K562 (cell line): ENCODE data around the gene PATL2. TPM values are rescaled to one million over a fixed set of nuclear protein-coding genes. Genes with fewer than 3 reads are reported as not detected.

Experiments used
- BHLHE40 ChIP-seq: IDR thresholded peaks from 2 replicates; pipeline ENCODE4 v1.6.1; 2011; ENCODE audit warnings: low read length, improper control_type of control experiment
- DIDO1 ChIP-seq: fragments of 450-650 bp; IDR thresholded peaks from 2 replicates; pipeline ENCODE4 v1.6.1; 2016; ENCODE audit warnings: low read depth, missing biosample characterization, missing genetic modification characterization
- LCOR ChIP-seq: sonication (generic); formaldehyde crosslinking; IDR thresholded peaks from 2 replicates; pipeline ENCODE4 v1.8.0; 2022; ENCODE audit warnings: mild to moderate bottlenecking, missing genetic modification reagents
- NFE2L1 ChIP-seq: fragments of 450-650 bp; IDR thresholded peaks from 2 replicates; pipeline ENCODE4 v1.6.1; 2016; ENCODE audit warnings: missing genetic modification characterization, low read depth, mild to moderate bottlenecking, missing compliant biosample characterization, moderate library complexity, borderline replicate concordance
- PHTF2 ChIP-seq: fragments of 250-450 bp; sonication (Bioruptor Pico); IDR thresholded peaks from 2 replicates; pipeline ENCODE4 v1.5.0; 2021; ENCODE audit warnings: mild to moderate bottlenecking
- RAD21 ChIP-seq, 2 experiments: fragments of 250-450 bp in 1 of 2; fragments of 450-650 bp in 1 of 2; sonication (Bioruptor Pico) in 1 of 2; formaldehyde crosslinking in 1 of 2; IDR thresholded peaks in 1 of 2; conservative IDR thresholded peaks in 1 of 2; 2 replicates each; pipeline versions ENCODE4 v1.4.0 to v1.8.0; 2020 to 2022; ENCODE audit warnings: mild to moderate bottlenecking in 2 of 2, moderate library complexity in 1 of 2
- RAD51 ChIP-seq: fragments of 450-650 bp; IDR thresholded peaks from 2 replicates; pipeline ENCODE4 v1.7.1; 2016; ENCODE audit warnings: low read depth, mild to moderate bottlenecking, borderline replicate concordance
- RBM15 ChIP-seq: fragments of 200-400 bp; formaldehyde crosslinking; IDR thresholded peaks from 2 replicates; pipeline ENCODE4 v1.6.1; 2018; ENCODE audit warnings: mild to moderate bottlenecking, low read length, moderate library complexity; ENCODE audit not compliant: insufficient read depth
- SIX5 ChIP-seq, 2 experiments: IDR thresholded peaks; 2 replicates each; pipeline ENCODE4 v1.6.1; 2011; ENCODE audit warnings: low read length in 2 of 2, borderline replicate concordance in 1 of 2, low read depth in 1 of 2, mild to moderate bottlenecking in 1 of 2, moderate library complexity in 1 of 2; ENCODE audit not compliant: insufficient read depth in 1 of 2
- SMC3 ChIP-seq: conservative IDR thresholded peaks from 2 replicates; pipeline ENCODE4 v1.6.1; 2011; ENCODE audit warnings: low read depth, low read length, improper control_type of control experiment; ENCODE audit not compliant: insufficient read depth
- SRSF3 ChIP-seq: fragments of 200-400 bp; formaldehyde crosslinking; IDR thresholded peaks from 2 replicates; pipeline ENCODE4 v1.6.1; 2016; ENCODE audit warnings: mild to moderate bottlenecking, low read length, moderate library complexity; ENCODE audit not compliant: insufficient read depth
- TEAD4 ChIP-seq, 2 experiments: sonication (generic) in 1 of 2; formaldehyde crosslinking in 1 of 2; IDR thresholded peaks; 2 replicates each; pipeline versions ENCODE4 v1.6.1 to v1.8.0; 2012 to 2022; ENCODE audit warnings: borderline replicate concordance in 1 of 2, inconsistent platforms in 1 of 2, low read length in 1 of 2, mild to moderate bottlenecking in 1 of 2, missing genetic modification reagents in 1 of 2
- YY1 ChIP-seq, 3 experiments: IDR thresholded peaks; 2 replicates each; pipeline ENCODE4 v1.6.1; 2011; ENCODE audit warnings: low read length in 2 of 3, mild to moderate bottlenecking in 2 of 3, moderate library complexity in 2 of 3, borderline replicate concordance in 1 of 3, control low read depth in 1 of 3, low read depth in 1 of 3; ENCODE audit not compliant: insufficient read depth in 3 of 3, insufficient replicate concordance in 2 of 3, control insufficient read depth in 1 of 3, insufficient read length in 1 of 3; ENCODE audit errors: extremely low read depth in 1 of 3
- ZBTB7A ChIP-seq: IDR thresholded peaks from 2 replicates; pipeline ENCODE4 v1.6.1; 2011; ENCODE audit warnings: low read depth, mild to moderate bottlenecking, low read length, moderate library complexity, borderline replicate concordance; ENCODE audit not compliant: control insufficient read depth
- ZKSCAN1 ChIP-seq: fragments of 150-350 bp; IDR thresholded peaks from 2 replicates; pipeline ENCODE4 v1.6.1; 2016; ENCODE audit warnings: low read depth, low read length
- ZNF212 ChIP-seq: fragments of 450-650 bp; formaldehyde crosslinking; IDR thresholded peaks from 2 replicates; pipeline ENCODE4 v1.4.0; 2020; ENCODE audit warnings: mild to moderate bottlenecking
- ZNF699 ChIP-seq: fragments of 250-450 bp; sonication (Bioruptor Pico); IDR thresholded peaks from 2 replicates; pipeline ENCODE4 v1.8.0; 2021; ENCODE audit warnings: mild to moderate bottlenecking, moderate library complexity; ENCODE audit not compliant: insufficient replicate concordance
- ZZZ3 ChIP-seq: fragments of 450-650 bp; IDR thresholded peaks from 2 replicates; pipeline ENCODE4 v1.6.1; 2016; ENCODE audit warnings: antibody characterized with exemption, mild to moderate bottlenecking, moderate library complexity
- polyA plus RNA-seq, 8 experiments: library from polyadenylated mRNA; depleted of rRNA in 4 of 8; stranded (reverse) in 5 of 8; unstranded in 3 of 8; fragments of >200 nt; fragmentation: Nextera tagmentation in 2 of 8; fragmentation: Illumina TruSeq in 1 of 8; extraction: Ambion mirVana in 2 of 8; extraction: Trizol in 1 of 8; gene quantifications; 2 replicates each; pipeline versions ENCODE4 v1.2.1 to v1.2.3, GENCODE V29; 2011 to 2014; ENCODE audit warnings: inconsistent platforms in 1 of 8, missing spikeins in 1 of 8
- total RNA-seq, 7 experiments: library from RNA; depleted of rRNA in 6 of 7; stranded (reverse); fragments of >200 nt in 6 of 7; fragmentation: Illumina TruSeq in 2 of 7; extraction: Trizol in 2 of 7; gene quantifications; 2 replicates each; pipeline versions ENCODE4 v1.2.1 to v1.2.3, GENCODE V29; 2011 to 2021; ENCODE audit warnings: low replicate concordance in 1 of 7
- TF ChIP-seq, protein P1 (sequence below): fragments of 250-450 bp; sonication (Bioruptor Pico); IDR thresholded peaks from 2 replicates; pipeline ENCODE4 v1.5.0; 2021
- TF ChIP-seq, protein P2 (sequence below): fragments of 200-400 bp; formaldehyde crosslinking; IDR thresholded peaks from 2 replicates; pipeline ENCODE4 v1.6.1; 2017; ENCODE audit warnings: mild to moderate bottlenecking, low read depth, low read length, moderate library complexity
- TF ChIP-seq, protein P3 (sequence below): fragments of 450-650 bp; formaldehyde crosslinking; IDR thresholded peaks from 2 replicates; pipeline ENCODE4 v1.4.0; 2020; ENCODE audit warnings: mild to moderate bottlenecking, moderate library complexity

The PATL2 gene
- total and polyA plus RNA-seq, 9 of the 15 experiments (the other 6 are each of a cell fraction or from before 2014, with no cell fraction given) = 0.42 to 1.1 (median 0.86) TPM

DNA sequence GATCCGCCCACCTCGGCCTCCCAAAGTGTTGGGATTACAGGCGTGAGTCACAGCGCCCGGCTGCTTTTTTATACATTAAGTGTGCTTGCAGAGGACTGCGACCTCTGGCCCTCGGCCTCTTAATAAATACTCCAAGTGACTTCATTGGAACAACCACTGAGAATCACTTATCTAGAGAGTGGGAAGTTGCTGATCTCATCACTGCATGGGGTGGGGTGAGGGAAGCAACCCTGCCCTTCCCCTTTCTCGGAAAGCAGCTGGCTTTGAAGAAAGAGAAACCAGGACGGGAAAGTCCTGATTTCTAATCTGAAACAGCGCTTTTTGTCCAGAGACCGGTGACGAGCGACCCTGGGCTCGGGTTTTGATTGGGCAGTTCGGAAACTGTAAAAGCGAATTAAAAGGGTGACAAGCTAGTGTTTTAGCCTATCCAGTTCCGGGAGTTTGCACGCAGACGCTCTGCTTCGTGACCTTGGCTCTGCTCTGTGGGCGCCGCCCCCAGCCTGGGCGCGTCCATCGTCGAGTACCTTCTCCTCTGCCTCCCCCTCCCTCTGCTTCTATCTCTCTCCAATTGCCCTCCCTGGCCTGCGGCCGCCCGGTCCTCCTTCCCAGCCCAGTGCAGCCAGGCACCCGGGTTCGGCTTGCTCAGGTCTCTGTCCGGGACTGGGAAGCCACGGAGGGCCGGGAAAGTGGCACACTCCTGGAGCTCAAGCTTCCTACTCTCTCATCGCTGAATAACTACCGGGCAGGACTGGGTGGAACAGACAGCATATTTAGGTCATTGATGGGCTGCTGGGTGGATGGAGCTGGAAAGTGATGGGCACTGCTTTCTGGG is 17.7 kb upstream of the PATL2 start (continued):
- TF ChIP-seq DIDO1 (no peak), YY1 (IDR thresholded peaks at IDR 0.05; ENCODE audit: borderline replicate concordance in 1 of 3, control insufficient read depth in 1 of 3, extremely low read depth in 1 of 3, insufficient read depth in 3 of 3, insufficient read length in 1 of 3, insufficient replicate concordance in 2 of 3, low read depth in 1 of 3, low read length in 2 of 3) (peak in 2 of 3 experiments; percentile 7 to 61), ZNF699 (CRISPR knock-in tag) (no peak), TEAD4 (IDR thresholded peaks at IDR 0.05; ENCODE audit: low read length) (peak; percentile 44; the same call in 1 of the 2 replicates), TEAD4 (CRISPR knock-in tag; IDR thresholded peaks at IDR 0.05; ENCODE audit: borderline replicate concordance) (no peak), SIX5 (IDR thresholded peaks at IDR 0.05; ENCODE audit: borderline replicate concordance in 1 of 2, insufficient read depth in 1 of 2, low read depth in 1 of 2, low read length in 2 of 2) (no peak), NFE2L1 (no peak), ZBTB7A (peak; percentile 63; the same call in 1 of the 2 replicates), ZZZ3 (no peak), ZKSCAN1 (no peak), PHTF2 (CRISPR knock-in tag) (no peak), RAD51 (no peak), RBM15 (no peak), RAD21 (CRISPR knock-in tag; conservative IDR thresholded peaks at IDR 0.05 in 1 of 2, IDR thresholded peaks at IDR 0.05 in 1 of 2) (peak in 1 of 2 experiments; percentile 26; a peak in 2 of 4 replicates), LCOR (CRISPR knock-in tag) (no peak; the same call in 1 of the 2 replicates), BHLHE40 (peak; percentile 26; the same call in 1 of the 2 replicates), SMC3 (no peak), ZNF212 (CRISPR knock-in tag) (no peak), SRSF3 (no peak)
- TF ChIP-seq, protein P1, sequence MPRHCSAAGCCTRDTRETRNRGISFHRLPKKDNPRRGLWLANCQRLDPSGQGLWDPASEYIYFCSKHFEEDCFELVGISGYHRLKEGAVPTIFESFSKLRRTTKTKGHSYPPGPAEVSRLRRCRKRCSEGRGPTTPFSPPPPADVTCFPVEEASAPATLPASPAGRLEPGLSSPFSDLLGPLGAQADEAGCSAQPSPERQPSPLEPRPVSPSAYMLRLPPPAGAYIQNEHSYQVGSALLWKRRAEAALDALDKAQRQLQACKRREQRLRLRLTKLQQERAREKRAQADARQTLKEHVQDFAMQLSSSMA = no peak
- TF ChIP-seq, protein P2, sequence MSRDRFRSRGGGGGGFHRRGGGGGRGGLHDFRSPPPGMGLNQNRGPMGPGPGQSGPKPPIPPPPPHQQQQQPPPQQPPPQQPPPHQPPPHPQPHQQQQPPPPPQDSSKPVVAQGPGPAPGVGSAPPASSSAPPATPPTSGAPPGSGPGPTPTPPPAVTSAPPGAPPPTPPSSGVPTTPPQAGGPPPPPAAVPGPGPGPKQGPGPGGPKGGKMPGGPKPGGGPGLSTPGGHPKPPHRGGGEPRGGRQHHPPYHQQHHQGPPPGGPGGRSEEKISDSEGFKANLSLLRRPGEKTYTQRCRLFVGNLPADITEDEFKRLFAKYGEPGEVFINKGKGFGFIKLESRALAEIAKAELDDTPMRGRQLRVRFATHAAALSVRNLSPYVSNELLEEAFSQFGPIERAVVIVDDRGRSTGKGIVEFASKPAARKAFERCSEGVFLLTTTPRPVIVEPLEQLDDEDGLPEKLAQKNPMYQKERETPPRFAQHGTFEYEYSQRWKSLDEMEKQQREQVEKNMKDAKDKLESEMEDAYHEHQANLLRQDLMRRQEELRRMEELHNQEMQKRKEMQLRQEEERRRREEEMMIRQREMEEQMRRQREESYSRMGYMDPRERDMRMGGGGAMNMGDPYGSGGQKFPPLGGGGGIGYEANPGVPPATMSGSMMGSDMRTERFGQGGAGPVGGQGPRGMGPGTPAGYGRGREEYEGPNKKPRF = no peak
- TF ChIP-seq, protein P3, sequence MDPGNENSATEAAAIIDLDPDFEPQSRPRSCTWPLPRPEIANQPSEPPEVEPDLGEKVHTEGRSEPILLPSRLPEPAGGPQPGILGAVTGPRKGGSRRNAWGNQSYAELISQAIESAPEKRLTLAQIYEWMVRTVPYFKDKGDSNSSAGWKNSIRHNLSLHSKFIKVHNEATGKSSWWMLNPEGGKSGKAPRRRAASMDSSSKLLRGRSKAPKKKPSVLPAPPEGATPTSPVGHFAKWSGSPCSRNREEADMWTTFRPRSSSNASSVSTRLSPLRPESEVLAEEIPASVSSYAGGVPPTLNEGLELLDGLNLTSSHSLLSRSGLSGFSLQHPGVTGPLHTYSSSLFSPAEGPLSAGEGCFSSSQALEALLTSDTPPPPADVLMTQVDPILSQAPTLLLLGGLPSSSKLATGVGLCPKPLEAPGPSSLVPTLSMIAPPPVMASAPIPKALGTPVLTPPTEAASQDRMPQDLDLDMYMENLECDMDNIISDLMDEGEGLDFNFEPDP = no peak
